HG03469 (cell line): ENCODE measurements around the gene NKX2-1.

ENCODE experiments used
- ATAC-seq: cut with Tn5 transposase; IDR thresholded peaks from one replicate; pipeline ENCODE4 v1.9.1; 2021; ENCODE audit warnings: mild to moderate bottlenecking, moderate library complexity, moderate number of reproducible peaks; ENCODE audit not compliant: unreplicated experiment

Gene NKX2-1

DNA sequence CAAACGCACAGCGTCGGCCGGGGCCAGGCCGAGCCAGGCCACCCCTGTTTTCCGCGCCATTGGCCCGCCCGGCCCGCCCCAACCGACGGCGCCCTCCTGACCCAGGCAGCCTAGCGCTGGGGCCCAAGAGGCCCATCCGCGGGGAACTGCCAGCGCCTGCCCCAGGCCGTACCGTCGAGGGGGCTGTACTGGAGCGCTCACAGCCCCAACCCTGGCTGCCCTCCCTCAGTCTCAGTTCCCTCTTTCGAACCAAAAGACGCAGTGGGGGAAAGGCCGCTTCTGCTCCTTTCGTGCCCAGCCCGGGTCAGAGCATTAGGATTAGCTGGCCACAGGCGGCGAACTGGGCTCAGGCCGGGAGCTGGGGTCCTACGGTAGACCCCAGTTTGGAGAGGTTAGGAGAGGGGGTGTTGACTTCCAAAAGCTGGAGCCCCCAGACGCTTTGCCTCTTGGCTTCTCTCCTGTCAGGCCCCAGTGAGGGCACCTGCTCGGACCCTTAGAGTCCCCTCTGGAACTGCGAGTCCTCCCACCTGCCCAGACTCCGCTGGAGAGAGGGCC lies 1.9 kb downstream of the NKX2-1 start:
- no peak for ATAC-seq

- ATAC-seq: no peak
Measured at GRCh38 chr14:36517242-36518030, 2.6 kb downstream of the NKX2-1 start.

- no peak for ATAC-seq
Measured at GRCh38 chr14:36516719-36517241, 3.3 kb downstream of the NKX2-1 start.

DNA sequence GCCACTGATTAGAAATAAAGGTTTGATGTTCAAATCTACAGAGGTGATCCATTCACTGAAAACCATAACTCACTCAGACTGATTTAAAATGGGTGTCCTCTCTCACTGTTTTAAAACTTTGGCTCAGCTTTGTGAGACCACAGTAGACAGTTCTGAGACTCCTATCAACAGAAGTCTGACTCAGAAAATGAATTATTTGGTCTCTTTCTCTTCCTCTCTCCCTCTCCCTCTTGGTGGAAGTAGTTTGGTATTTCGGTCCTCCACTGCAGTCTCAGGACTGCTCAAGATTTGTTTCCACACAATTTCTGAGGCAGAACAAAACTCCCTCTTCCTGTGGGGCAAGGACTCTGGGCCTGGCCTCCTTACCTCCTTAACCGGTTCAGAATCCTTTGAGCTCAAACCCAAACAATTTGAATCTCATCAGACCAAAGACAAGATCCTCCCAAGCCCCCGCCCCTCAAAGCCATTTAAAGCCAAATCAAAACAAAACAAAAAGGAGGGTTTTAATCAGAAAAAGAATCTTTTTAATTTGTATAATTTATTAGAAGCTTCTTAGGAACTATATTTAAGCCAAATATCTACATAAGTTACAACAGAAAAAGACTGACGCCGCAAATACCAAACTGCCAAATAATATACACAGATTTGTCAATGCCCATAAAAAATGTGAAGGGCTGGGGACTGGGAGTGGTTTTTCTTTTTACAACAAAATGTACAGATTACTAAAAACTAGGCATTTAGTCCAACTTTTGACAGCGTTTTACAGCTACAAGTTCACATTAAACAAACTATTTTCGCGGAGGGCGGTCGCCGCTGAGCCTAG lies 3.9 kb downstream of the NKX2-1 start:
- no peak for ATAC-seq

DNA sequence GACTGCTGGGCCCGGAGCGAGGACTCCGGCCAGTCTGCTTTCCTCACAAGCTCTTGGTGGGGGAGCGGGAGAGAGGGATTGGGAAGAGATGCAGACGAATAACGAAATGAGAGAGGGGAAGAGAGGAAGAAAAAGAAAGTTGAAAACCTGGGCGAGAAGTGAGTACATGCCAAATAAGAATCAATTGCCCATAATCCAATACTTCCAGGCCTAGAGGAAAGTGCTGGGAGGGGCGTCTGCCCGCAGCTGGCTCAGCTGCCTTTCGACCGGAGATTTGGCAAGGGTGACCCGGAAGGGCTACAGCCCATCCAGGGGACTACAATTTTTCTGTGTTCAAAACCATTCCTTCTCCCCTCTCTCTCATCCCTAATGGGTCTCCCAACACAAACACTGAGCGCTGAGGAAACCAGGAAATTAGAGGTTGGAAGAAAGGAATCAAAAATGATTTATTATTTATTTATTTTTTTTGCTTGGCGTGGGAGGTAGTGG lies 4.9 kb downstream of the NKX2-1 start:
- no peak for ATAC-seq

- no peak for ATAC-seq
Measured at GRCh38 chr14:36514278-36515104, 5.5 kb downstream of the NKX2-1 start.

- ATAC-seq: no peak
Measured at GRCh38 chr14:36513451-36514277, 6.4 kb downstream of the NKX2-1 start.

DNA sequence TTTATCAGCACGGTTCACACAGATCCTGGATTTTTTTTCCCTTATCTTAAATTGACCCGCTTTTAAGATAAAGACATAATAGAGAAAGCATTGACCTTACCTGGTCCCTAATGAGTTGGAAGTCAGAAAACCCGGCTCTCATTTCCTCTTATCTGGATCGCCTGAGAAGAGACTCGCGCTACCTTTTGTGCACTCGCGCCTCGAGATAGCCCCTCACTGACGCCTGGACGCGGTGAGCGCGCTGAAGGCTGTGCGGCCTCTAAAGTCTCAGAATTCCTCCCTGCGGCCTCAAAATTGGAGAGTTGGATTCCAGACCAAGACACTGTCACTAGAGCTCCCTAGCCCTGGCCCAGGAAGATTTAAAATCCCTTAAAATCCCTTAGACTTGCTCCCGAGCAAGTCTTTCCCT lies 7.0 kb downstream of the NKX2-1 start:
- ATAC-seq: no peak

GRCh38 chr14:36512585-36513003 lies 7.4 kb downstream of the NKX2-1 start:
- no peak for ATAC-seq

DNA sequence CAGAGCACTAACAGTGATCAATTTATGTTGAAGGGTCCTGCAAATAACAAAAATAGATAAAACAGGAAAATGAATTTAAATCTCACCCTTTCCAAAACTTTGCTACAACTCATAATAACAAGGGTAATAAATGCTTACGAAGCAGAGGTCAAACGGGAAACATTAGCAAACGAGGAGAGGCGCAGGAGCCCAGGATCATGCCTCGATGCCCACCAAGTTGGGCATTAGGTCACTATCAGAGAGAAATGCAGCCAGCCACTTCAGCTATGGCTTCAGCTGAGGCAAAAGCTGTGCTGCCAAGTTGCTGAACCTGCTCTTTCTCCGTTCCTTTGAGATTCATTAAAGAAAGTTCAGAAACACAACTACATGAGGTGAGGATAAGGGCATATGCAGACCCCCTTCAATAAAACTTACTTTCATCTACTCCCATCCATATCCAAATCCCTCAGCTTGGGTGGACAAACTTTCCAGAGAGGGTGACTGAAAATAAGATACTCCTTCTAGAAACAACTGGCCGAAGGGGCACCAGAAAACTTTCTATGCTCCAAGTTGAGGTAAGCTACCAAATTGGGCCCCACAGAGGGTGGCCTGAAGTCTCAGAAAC lies 7.9 kb downstream of the NKX2-1 start:
- no peak for ATAC-seq

- ATAC-seq: no peak
Measured at GRCh38 chr14:36510874-36511273, 9.2 kb downstream of the NKX2-1 start.

DNA sequence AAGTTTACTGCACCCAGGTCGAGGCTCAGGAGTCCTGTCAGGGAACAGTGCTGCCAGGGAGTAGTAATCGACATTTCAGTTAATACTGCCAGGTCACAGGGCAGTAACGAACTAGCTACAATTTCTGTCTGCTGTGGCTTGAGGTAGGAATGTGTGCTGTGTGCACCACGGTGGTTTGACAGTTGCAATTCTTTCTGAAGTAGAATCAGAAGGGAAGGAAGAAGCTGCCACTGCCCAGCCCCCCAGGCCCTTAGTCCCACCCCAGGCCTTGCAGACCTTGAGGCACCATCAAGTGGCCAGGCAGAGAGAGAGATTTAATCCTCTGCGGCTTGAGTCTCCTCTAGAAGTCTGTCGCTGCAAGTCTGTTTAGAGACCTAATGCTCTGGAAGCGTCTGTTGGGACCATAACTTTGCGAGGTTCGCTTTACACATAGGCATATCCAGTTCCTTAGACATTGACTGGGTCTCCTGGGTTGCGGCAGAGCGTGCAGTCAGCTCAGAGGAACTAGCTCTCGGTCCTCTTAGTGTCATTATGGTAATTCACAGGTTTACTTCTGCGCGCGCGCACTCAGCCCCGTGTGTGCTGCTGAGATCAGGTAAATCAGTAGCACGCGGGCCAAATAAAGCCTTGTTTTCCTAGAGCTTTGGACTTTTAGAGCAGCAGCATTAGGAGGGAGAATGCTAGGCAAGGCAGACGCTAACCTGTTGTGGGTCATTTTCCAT lies 9.8 kb downstream of the NKX2-1 start:
- ATAC-seq: no peak

DNA sequence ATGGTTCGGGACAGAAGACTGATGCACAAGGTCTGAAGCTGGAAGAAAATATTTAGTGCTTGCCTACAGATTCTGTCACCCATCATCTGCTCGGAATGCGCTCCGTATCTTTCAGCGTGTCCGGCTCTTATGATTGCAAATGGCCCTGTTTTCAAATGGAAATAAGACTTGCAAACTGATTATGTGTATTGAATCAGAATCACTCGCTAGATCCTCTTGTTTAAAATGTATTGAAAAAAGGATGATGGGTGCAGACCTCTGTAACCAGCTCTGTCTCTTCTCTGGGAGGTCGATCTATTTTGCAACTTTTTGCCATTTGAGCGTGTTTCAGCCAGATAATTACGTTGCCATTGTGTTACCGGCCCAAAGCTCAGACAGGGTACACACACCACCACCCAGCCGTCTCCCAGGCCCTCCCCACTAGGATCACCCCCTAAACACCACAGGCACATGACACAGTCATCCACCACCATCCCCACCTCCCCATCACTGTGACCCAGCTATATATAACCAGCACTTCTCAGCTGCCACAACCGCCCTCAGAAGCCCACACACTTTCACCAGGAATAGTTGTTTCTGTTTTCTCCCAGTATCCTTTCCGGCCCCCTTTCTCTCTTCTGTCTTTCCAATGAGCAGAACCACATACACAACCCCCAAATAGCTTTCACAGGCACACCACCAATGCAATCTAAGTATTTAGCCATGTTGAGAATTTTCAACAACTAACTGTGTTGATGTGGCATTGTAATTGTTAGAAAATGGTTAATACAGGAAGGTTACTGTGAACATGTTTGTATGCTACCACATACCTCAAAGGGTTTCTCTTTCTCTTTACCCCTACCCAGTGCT lies 10.7 kb downstream of the NKX2-1 start:
- no peak for ATAC-seq

DNA sequence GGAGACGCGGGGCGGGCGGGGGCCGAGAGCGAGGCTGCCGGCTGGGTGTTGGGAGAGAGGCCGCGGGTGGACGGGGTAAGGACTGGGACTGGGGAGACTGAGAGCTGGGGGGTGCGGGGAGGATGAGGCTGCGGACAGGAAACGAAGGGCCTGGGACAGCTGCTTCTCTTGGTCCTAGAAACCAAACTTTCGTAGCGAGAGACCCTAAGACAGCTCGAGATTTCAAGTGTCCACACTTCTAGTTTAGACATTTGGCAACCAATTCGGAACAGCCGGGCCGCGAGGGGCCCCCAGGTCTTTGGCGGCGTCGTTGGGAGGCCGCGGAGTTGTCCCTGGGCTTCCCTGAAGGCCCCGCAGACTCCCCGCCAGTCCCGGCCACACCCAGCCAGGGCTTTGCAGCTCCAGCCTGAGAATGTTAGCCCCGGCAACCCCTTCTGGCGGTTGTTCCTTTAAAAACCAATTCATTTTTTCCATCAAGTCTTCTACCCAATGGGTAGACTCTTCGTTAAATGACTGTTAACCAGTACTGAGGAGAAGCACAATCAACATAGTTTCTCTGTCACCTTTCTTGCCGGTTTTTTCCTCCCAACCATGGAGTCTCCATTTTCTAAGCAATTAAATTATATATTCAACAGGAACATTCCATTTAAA lies 11.5 kb downstream of the NKX2-1 start:
- ATAC-seq: no peak

GRCh38 chr14:36507847-36508417 lies 12.1 kb downstream of the NKX2-1 start:
- ATAC-seq: no peak

GRCh38 chr14:36506732-36507614 lies 13.1 kb downstream of the NKX2-1 start:
- ATAC-seq: no peak
